GM19463 (cell line): ENCODE measurements around the gene COL4A2.

Source experiments
- ATAC-seq: cut with Tn5 transposase; IDR thresholded peaks from one replicate; pipeline ENCODE4 v1.9.1; 2021; ENCODE audit warnings: mild to moderate bottlenecking, moderate library complexity; ENCODE audit not compliant: unreplicated experiment

COL4A2 gene

GRCh38 chr13:110351636-110352420, 44.7 kb downstream of the COL4A2 start:
- ATAC-seq: no peak

- no peak for ATAC-seq
Measured at GRCh38 chr13:110352735-110353134, 45.7 kb downstream of the COL4A2 start.

GRCh38 chr13:110353339-110353977, 46.4 kb downstream of the COL4A2 start:
- ATAC-seq: no peak

GRCh38 chr13:110354123-110354627, 47.1 kb downstream of the COL4A2 start:
- no peak for ATAC-seq

GRCh38 chr13:110354715-110355473, 47.8 kb downstream of the COL4A2 start:
- peak; percentile 49 for ATAC-seq

GRCh38 chr13:110356362-110356761, 49.3 kb downstream of the COL4A2 start:
- ATAC-seq: no peak

- no peak for ATAC-seq
Measured at GRCh38 chr13:110358381-110358780, 51.3 kb downstream of the COL4A2 start.

GRCh38 chr13:110359840-110360301, 52.8 kb downstream of the COL4A2 start:
- ATAC-seq: peak; percentile 65

- no peak for ATAC-seq
Measured at GRCh38 chr13:110360598-110360997, 53.5 kb downstream of the COL4A2 start.

GRCh38 chr13:110361365-110361911, 54.4 kb downstream of the COL4A2 start:
- ATAC-seq: no peak

GRCh38 chr13:110363010-110363409, 55.9 kb downstream of the COL4A2 start:
- ATAC-seq: no peak

- ATAC-seq: no peak
Measured at GRCh38 chr13:110364081-110364480, 57.0 kb downstream of the COL4A2 start.

GRCh38 chr13:110365876-110366275, 58.8 kb downstream of the COL4A2 start:
- ATAC-seq: no peak

GRCh38 chr13:110366733-110367132, 59.6 kb downstream of the COL4A2 start:
- ATAC-seq: no peak

GRCh38 chr13:110367620-110368019, 60.5 kb downstream of the COL4A2 start:
- ATAC-seq: no peak

GRCh38 chr13:110368408-110368807, 61.3 kb downstream of the COL4A2 start:
- ATAC-seq: no peak

GRCh38 chr13:110369400-110369799, 62.3 kb downstream of the COL4A2 start:
- ATAC-seq: no peak

- peak; percentile 89 for ATAC-seq
Measured at GRCh38 chr13:110371550-110372465, 64.7 kb downstream of the COL4A2 start.

GRCh38 chr13:110372676-110373075, 65.6 kb downstream of the COL4A2 start:
- ATAC-seq: no peak

- no peak for ATAC-seq
Measured at GRCh38 chr13:110373617-110374016, 66.5 kb downstream of the COL4A2 start.
